Prostate gland (tissue), 2 donors: ENCODE results near the gene KRTAP10-2. TPM values are rescaled to one million over a fixed set of nuclear protein-coding genes. Genes with fewer than 3 reads are reported as not detected.

Experiments used
- DNase-seq: peaks from one replicate; pipeline ENCODE4 v3.0.0-alpha.2; 2019; ENCODE audit warnings: low spot score
- H3K27ac ChIP-seq, 2 donors: fragments of 200-600 bp; sonication (generic); 2 replicates each; pipeline ENCODE4 v1.5.1; 2017 to 2019
- H3K27me3 ChIP-seq: fragments of 200-600 bp; sonication (generic); replicated peaks from 2 replicates; pipeline ENCODE4 v1.5.1; 2019; ENCODE audit not compliant: insufficient read depth
- H3K36me3 ChIP-seq, 2 donors: fragments of 200-600 bp; sonication (generic); 1 replicate in 1 of 2; 2 replicates in 1 of 2; pipeline versions ENCODE4 v1.5.1 to v1.8.1; 2017 to 2019
- H3K4me1 ChIP-seq: fragments of 200-600 bp; sonication (generic); replicated peaks from 2 replicates; pipeline ENCODE4 v1.5.1; 2019
- H3K4me3 ChIP-seq, 2 donors: fragments of 200-600 bp; sonication (generic); 2 replicates each; pipeline ENCODE4 v1.5.1; 2017 to 2019
- H3K9me3 ChIP-seq: fragments of 200-600 bp; sonication (generic); 2 replicates; pipeline ENCODE4 v1.5.1; 2017
- CTCF ChIP-seq, 4 experiments: fragments of 200-600 bp in 2 of 4; fragments of 450-650 bp in 2 of 4; sonication (generic) in 2 of 4; IDR thresholded peaks; 1 replicate in 3 of 4; 2 replicates in 1 of 4; pipeline ENCODE4 v1.5.1; 2016 to 2019; ENCODE audit warnings: antibody characterized with exemption in 4 of 4, mild to moderate bottlenecking in 2 of 4, moderate library complexity in 2 of 4
- POLR2A ChIP-seq: fragments of 450-650 bp; IDR thresholded peaks from one replicate; pipeline ENCODE4 v1.6.1; 2016; ENCODE audit warnings: antibody characterized with exemption, mild to moderate bottlenecking
- POLR2AphosphoS5 ChIP-seq: sonication (generic); formaldehyde crosslinking; IDR thresholded peaks from one replicate; pipeline ENCODE4 v1.6.1; 2017; ENCODE audit warnings: antibody characterized with exemption
- WGBS: methylation state at CpG from one replicate; pipeline ENCODE4 v1.1.5; 2018; 5-methylcytosine and 5-hydroxymethylcytosine counted together
- intact Hi-C: fragments of 100-400 bp; cut with DNase I; formaldehyde crosslinking; loops from one replicate; pipeline ENCODE4 v1.14.2; 2022
- total RNA-seq, 2 donors: library from RNA; depleted of rRNA; stranded (reverse); fragments of >200 nt; gene quantifications; one replicate each; pipeline ENCODE4 v1.1.0, GENCODE V29; 2016

The KRTAP10-2 gene
- total RNA-seq, 2 donors from 2014 or later = not detected

GRCh38 chr21:44533891-44534627, 17.2 kb downstream of the KRTAP10-2 start:
- Histone ChIP-seq H3K27ac (no peak overlapping the region), H3K36me3 (no peaks in the 10 kb centered on the region), H3K27me3 (peaks cover 3% of the 10 kb centered on the region), H3K4me3 (no peak overlapping the region), H3K9me3 (no peaks in the 10 kb centered on the region), H3K4me1 (no peaks in the 10 kb centered on the region)
- intact Hi-C loops = no loop called here
- no peak for TF ChIP-seq CTCF (IDR thresholded peaks at IDR 0.05)
- TF ChIP-seq POLR2A = no peak
- no peak for TF ChIP-seq POLR2AphosphoS5
- DNase-seq = no peak
- 88% methylated on average over 19 of the region's 21 CpGs for WGBS

GRCh38 chr21:44533121-44533890, 18.0 kb downstream of the KRTAP10-2 start:
- no peaks in the 10 kb centered on the region for H3K4me1 ChIP-seq
- DNase-seq = no peak
- no peak overlapping the region for H3K27ac ChIP-seq
- H3K27me3 ChIP-seq = no peaks in the 10 kb centered on the region
- no peaks in the 10 kb centered on the region for H3K36me3 ChIP-seq
- no peak overlapping the region for H3K4me3 ChIP-seq
- intact Hi-C loops = no loop called here
- TF ChIP-seq POLR2AphosphoS5 (no peak), POLR2A (no peak), CTCF (IDR thresholded peaks at IDR 0.05) (no peak)
- 89% methylated on average over 34 of the region's 37 CpGs for WGBS
- no peaks in the 10 kb centered on the region for H3K9me3 ChIP-seq

GRCh38 chr21:44532712-44533111, 18.6 kb downstream of the KRTAP10-2 start:
- WGBS = 95% methylated on average over 16 of the region's 16 CpGs

GRCh38 chr21:44531606-44532564, 19.4 kb downstream of the KRTAP10-2 start:
- no peaks in the 10 kb centered on the region for H3K36me3 ChIP-seq
- no peak overlapping the region for H3K4me3 ChIP-seq
- intact Hi-C loops = no loop called here
- H3K27ac ChIP-seq = no peak overlapping the region
- H3K4me1 ChIP-seq = no peaks in the 10 kb centered on the region
- H3K27me3 ChIP-seq = no peaks in the 10 kb centered on the region
- no peaks in the 10 kb centered on the region for H3K9me3 ChIP-seq
- DNase-seq = no peak
- no peak for TF ChIP-seq POLR2A
- no peak for TF ChIP-seq POLR2AphosphoS5
- TF ChIP-seq CTCF (IDR thresholded peaks at IDR 0.05) = no peak
- 49% methylated on average over 28 of the region's 30 CpGs for WGBS

More at GRCh38 chr21:44532712-44533111, 18.6 kb downstream of the KRTAP10-2 start:
- no peaks in the 10 kb centered on the region for H3K9me3 ChIP-seq
- intact Hi-C loops = no loop called here
- H3K36me3 ChIP-seq = no peaks in the 10 kb centered on the region
- no peak for TF ChIP-seq POLR2AphosphoS5
- TF ChIP-seq CTCF (IDR thresholded peaks at IDR 0.05) = no peak
- TF ChIP-seq POLR2A = no peak
- no peak for DNase-seq
- no peaks in the 10 kb centered on the region for H3K4me1 ChIP-seq
- H3K27ac ChIP-seq = no peak overlapping the region
- no peaks in the 10 kb centered on the region for H3K27me3 ChIP-seq
- H3K4me3 ChIP-seq = no peak overlapping the region
